ENCODE measurements around the gene ISG20. TPM values are rescaled to one million over a fixed set of nuclear protein-coding genes. Genes with fewer than 3 reads are reported as not detected.

The ISG20 gene
- total and polyA plus RNA-seq, 2 donors from 2014 or later: 7.3 to 25.5 TPM

- Histone ChIP-seq H3K9ac (ENCODE audit: low read length in 3 of 3) (no peak overlapping the region), H3K27ac (ENCODE audit: low read depth in 2 of 2, low read length in 2 of 2) (no peak overlapping the region), H3K9me3 (ENCODE audit: control insufficient read depth in 2 of 3, insufficient read depth in 1 of 3, low read length in 3 of 3) (no peaks in the 10 kb centered on the region), H3K36me3 (ENCODE audit: control insufficient read depth in 2 of 3, insufficient read depth in 3 of 3, low read length in 3 of 3) (no peaks in the 10 kb centered on the region), H3K4me1 (ENCODE audit: control insufficient read depth in 2 of 3, insufficient read depth in 2 of 3, low read depth in 1 of 3, low read length in 3 of 3) (no peaks in the 10 kb centered on the region), H3K27me3 (ENCODE audit: control insufficient read depth, insufficient read depth, low read length) (no peaks in the 10 kb centered on the region), H3K4me3 (ENCODE audit: low read length in 3 of 3) (no peak overlapping the region)
- FAIRE-seq: no peak
- peak in 1 of 5 donors; percentile 13 for DNase-seq
- TF ChIP-seq, protein P1, sequence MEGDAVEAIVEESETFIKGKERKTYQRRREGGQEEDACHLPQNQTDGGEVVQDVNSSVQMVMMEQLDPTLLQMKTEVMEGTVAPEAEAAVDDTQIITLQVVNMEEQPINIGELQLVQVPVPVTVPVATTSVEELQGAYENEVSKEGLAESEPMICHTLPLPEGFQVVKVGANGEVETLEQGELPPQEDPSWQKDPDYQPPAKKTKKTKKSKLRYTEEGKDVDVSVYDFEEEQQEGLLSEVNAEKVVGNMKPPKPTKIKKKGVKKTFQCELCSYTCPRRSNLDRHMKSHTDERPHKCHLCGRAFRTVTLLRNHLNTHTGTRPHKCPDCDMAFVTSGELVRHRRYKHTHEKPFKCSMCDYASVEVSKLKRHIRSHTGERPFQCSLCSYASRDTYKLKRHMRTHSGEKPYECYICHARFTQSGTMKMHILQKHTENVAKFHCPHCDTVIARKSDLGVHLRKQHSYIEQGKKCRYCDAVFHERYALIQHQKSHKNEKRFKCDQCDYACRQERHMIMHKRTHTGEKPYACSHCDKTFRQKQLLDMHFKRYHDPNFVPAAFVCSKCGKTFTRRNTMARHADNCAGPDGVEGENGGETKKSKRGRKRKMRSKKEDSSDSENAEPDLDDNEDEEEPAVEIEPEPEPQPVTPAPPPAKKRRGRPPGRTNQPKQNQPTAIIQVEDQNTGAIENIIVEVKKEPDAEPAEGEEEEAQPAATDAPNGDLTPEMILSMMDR (IDR thresholded peaks at IDR 0.05; ENCODE audit: borderline replicate concordance, extremely low read depth, insufficient read depth): no peak
- intact Hi-C loops (cut with DNase I): no loop called here
Observed at GRCh38 chr15:88699861-88700260, 61.0 kb downstream of the ISG20 start.

DNA sequence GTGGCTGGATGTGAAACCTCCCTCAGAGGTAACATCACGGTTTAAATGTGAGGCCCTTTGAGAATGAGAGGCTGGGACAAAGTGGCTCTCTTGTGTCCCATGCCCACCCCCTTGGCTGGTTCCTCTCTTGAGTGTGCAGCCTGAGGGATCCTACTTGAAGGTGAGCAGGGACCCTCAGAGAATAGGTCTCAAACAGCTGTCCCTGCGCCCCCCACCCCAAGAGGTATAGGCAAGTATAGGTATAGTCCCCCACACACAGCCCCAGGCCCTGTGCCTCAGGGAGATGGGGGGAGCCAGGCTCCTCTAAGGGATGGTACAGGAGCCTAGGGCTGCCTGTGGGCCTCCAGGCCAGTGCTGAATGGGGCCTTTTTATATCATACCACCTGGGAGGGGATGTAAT is 61.9 kb downstream of the ISG20 start:
- Histone ChIP-seq H3K9ac (ENCODE audit: low read length in 3 of 3) (no peak overlapping the region), H3K4me1 (ENCODE audit: control insufficient read depth in 2 of 3, insufficient read depth in 2 of 3, low read depth in 1 of 3, low read length in 3 of 3) (peaks cover 0 to under 1% (median 0%) of the 10 kb centered on the region in 3 donors), H3K27ac (ENCODE audit: low read depth in 2 of 2, low read length in 2 of 2) (no peak overlapping the region), H3K4me3 (ENCODE audit: low read length in 3 of 3) (no peak overlapping the region), H3K27me3 (ENCODE audit: control insufficient read depth, insufficient read depth, low read length) (no peaks in the 10 kb centered on the region), H3K36me3 (ENCODE audit: control insufficient read depth in 2 of 3, insufficient read depth in 3 of 3, low read length in 3 of 3) (no peaks in the 10 kb centered on the region), H3K9me3 (ENCODE audit: control insufficient read depth in 2 of 3, insufficient read depth in 1 of 3, low read length in 3 of 3) (no peaks in the 10 kb centered on the region)
- DNase-seq: no peak
- TF ChIP-seq, protein P1 (IDR thresholded peaks at IDR 0.05; ENCODE audit: borderline replicate concordance, extremely low read depth, insufficient read depth): no peak
- intact Hi-C loops (cut with DNase I): no loop called here
- FAIRE-seq: no peak

GRCh38 chr15:88701561-88702095 is 62.8 kb downstream of the ISG20 start:
- Histone ChIP-seq H3K27ac (ENCODE audit: low read depth in 2 of 2, low read length in 2 of 2) (no peak overlapping the region), H3K27me3 (ENCODE audit: control insufficient read depth, insufficient read depth, low read length) (no peaks in the 10 kb centered on the region), H3K4me3 (ENCODE audit: low read length in 3 of 3) (no peak overlapping the region), H3K4me1 (ENCODE audit: control insufficient read depth in 2 of 3, insufficient read depth in 2 of 3, low read depth in 1 of 3, low read length in 3 of 3) (peaks cover 0 to 2% (median 0%) of the 10 kb centered on the region in 3 donors), H3K36me3 (ENCODE audit: control insufficient read depth in 2 of 3, insufficient read depth in 3 of 3, low read length in 3 of 3) (no peaks in the 10 kb centered on the region), H3K9ac (ENCODE audit: low read length in 3 of 3) (no peak overlapping the region), H3K9me3 (ENCODE audit: control insufficient read depth in 2 of 3, insufficient read depth in 1 of 3, low read length in 3 of 3) (no peaks in the 10 kb centered on the region)
- intact Hi-C loops (cut with DNase I): no loop called here
- TF ChIP-seq, protein P1 (IDR thresholded peaks at IDR 0.05; ENCODE audit: borderline replicate concordance, extremely low read depth, insufficient read depth): no peak
- DNase-seq (no peak), FAIRE-seq (no peak)

GRCh38 chr15:88702983-88703382 is 64.2 kb downstream of the ISG20 start:
- no peaks in the 10 kb centered on the region for H3K9me3 ChIP-seq (ENCODE audit: control insufficient read depth in 2 of 3, insufficient read depth in 1 of 3, low read length in 3 of 3)
- H3K36me3 ChIP-seq (ENCODE audit: control insufficient read depth in 2 of 3, insufficient read depth in 3 of 3, low read length in 3 of 3): no peaks in the 10 kb centered on the region
- no peak overlapping the region for H3K9ac ChIP-seq (ENCODE audit: low read length in 3 of 3)
- TF ChIP-seq, protein P1 (IDR thresholded peaks at IDR 0.05; ENCODE audit: borderline replicate concordance, extremely low read depth, insufficient read depth): no peak
- FAIRE-seq (no peak), DNase-seq (no peak)
- no peak overlapping the region for H3K4me3 ChIP-seq (ENCODE audit: low read length in 3 of 3)
- H3K4me1 ChIP-seq (ENCODE audit: control insufficient read depth in 2 of 3, insufficient read depth in 2 of 3, low read depth in 1 of 3, low read length in 3 of 3): peaks cover 0 to 2% (median 0%) of the 10 kb centered on the region in 3 donors
- no peak overlapping the region for H3K27ac ChIP-seq (ENCODE audit: low read depth in 2 of 2, low read length in 2 of 2)
- no peaks in the 10 kb centered on the region for H3K27me3 ChIP-seq (ENCODE audit: control insufficient read depth, insufficient read depth, low read length)
- intact Hi-C loops (cut with DNase I): no loop called here

Measured in kidney (tissue), 14 donors.